Activated naive CD8-positive, alpha-beta T cell treated with anti-CD3 and anti-CD28 coated beads, Interleukin-2, amount 10 ng/mL, durations not matched to agents 7 days and 5 days (primary cell): ENCODE data around the gene FGR. TPM values are rescaled to one million over a fixed set of nuclear protein-coding genes. Genes with fewer than 3 reads are reported as not detected.
A peak's percentile ranks its signal among the peaks of the same experiment; 100 is the strongest.

Experiments
- ATAC-seq: fragments of 150-1000 bp; cut with Tn5 transposase; one replicate; pipeline ENCODE4 v1.10.0; 2021; ENCODE audit warnings: low read depth, moderate library complexity
- POLR2A ChIA-PET: fragments of 350-600 bp; sonication (Branson Sonifier 250); formaldehyde crosslinking; loops from one replicate; lab custom pipeline; 2021; ENCODE audit warnings: antibody characterized with exemption; lab: Charles Lee
- DNase-seq: peaks from one replicate; pipeline ENCODE4 v3.0.0; 2021
- H3K27ac Mint-ChIP-seq: one replicate; pipeline ENCODE4 v1.8.0; 2022; ENCODE audit warnings: mild to moderate bottlenecking, mixed read lengths
- H3K27me3 Mint-ChIP-seq: one replicate; pipeline ENCODE4 v1.8.0; 2022; ENCODE audit warnings: mild to moderate bottlenecking, moderate library complexity, mixed read lengths
- H3K36me3 Mint-ChIP-seq: one replicate; pipeline ENCODE4 v1.8.0; 2021; ENCODE audit warnings: mild to moderate bottlenecking, mixed read lengths
- H3K4me1 Mint-ChIP-seq: one replicate; pipeline ENCODE4 v1.8.0; 2021; ENCODE audit warnings: mixed read lengths
- H3K4me3 Mint-ChIP-seq: one replicate; pipeline ENCODE4 v1.8.0; 2022; ENCODE audit warnings: mild to moderate bottlenecking, moderate library complexity, mixed read lengths
- H3K9me3 Mint-ChIP-seq: one replicate; pipeline ENCODE4 v1.8.0; 2021; ENCODE audit warnings: mixed read lengths
- total RNA-seq, 2 experiments: library from RNA; stranded (reverse); gene quantifications; one replicate each; pipeline ENCODE4 v1.2.3, GENCODE V29; 2021

The FGR gene
- total RNA-seq, 2 experiments from 2014 or later = 4.7 to 6.0 TPM

DNA sequence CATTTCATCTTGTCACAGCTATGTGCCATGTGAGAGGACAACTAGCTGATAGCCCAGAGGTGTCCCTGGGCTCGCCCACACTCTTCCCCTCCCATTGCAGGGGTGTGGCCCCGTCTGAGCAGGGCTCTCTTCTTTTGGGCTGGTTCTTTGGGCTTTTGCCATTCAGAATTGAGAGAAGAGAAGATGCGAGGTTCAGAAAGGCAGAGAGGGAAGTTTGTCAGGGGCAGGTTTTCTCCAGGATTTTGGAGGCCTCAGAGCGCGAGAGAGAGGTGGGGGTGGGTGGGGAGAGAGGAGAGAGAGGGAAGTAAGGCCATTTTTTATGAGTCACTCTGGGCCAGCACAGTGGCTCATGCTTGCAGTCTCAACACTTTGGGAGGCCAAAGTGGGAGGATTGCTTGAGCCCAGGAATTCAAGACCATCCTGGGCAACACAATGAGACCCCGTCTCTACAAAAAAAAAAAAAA lies 31.8 kb upstream of the FGR start:
- no peak overlapping the region for H3K27ac Mint-ChIP-seq
- DNase-seq (no peak), ATAC-seq (no peak)
- POLR2A ChIA-PET = interaction anchor here (0.5 to 5.4 kb wide), 4 partner anchors 59 to 370 kb away, joined by 3 to 71 read pairs (median 6); partner anchors contain the start of gene FAM76A
- H3K27me3 Mint-ChIP-seq = no peaks in the 10 kb centered on the region
- no peaks in the 10 kb centered on the region for H3K9me3 Mint-ChIP-seq
- H3K4me1 Mint-ChIP-seq = peaks cover 36% of the 10 kb centered on the region
- H3K4me3 Mint-ChIP-seq = no peak overlapping the region
- peaks cover 31% of the 10 kb centered on the region for H3K36me3 Mint-ChIP-seq

DNA sequence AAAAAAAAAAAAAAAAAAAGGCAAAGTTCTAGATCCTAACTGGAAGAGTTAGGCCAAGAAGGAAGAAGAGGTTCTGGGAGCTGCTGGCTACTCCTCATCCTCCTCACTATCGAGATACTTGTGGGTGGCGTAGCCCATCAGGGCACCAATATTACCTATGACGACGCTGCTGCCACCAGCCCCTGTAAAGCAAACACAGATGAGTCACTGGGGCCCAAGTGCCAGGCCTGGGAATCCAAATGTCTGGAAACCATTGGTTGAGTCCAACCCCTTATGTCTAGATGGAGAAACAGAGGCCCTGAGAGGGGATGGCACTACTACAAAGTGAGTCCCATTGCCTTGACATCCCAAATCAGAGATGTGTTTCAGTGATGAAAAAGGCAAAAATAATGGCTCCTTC lies 31.3 kb upstream of the FGR start:
- H3K36me3 Mint-ChIP-seq = peaks cover 30% of the 10 kb centered on the region
- H3K4me3 Mint-ChIP-seq = no peak overlapping the region
- DNase-seq = no peak
- no peaks in the 10 kb centered on the region for H3K9me3 Mint-ChIP-seq
- peaks cover 42% of the 10 kb centered on the region for H3K4me1 Mint-ChIP-seq
- H3K27me3 Mint-ChIP-seq = no peaks in the 10 kb centered on the region
- H3K27ac Mint-ChIP-seq = no peak overlapping the region
- POLR2A ChIA-PET = interaction anchor here (0.5 to 5.4 kb wide), 2 partner anchors 58 to 321 kb away, joined by 3 to 71 read pairs; no protein-coding TSS in a partner anchor
- no peak for ATAC-seq

DNA sequence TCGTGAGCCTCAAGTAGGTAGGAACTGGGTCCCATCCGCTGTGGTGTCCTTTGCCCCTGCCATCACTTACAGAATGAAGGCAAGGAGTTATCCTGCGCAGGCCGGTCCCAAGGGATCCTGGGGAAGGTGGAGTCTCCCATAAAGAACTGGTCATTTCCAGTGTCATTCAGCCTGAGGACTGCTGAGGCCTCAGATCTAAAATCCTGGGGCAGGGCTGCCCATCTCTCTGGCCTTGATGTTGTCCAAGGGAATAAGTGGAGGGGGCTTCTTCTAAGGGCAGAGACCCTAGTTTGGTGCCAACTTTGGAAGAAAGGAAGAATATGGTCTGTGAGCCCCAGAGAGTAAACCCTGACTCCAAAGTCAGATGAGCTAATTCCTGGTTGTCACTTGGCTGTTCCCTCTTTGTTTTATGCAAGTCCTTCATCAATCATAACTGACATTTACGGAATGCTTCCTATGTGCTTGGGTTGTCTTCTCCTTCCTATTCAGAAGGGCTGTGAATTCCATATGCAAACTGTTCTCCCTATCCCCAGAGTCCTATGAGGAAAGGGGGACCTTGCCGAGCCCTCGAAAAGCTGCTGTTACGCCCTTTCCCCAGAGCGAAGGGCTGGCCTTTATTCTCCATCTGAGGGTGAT lies 30.1 kb upstream of the FGR start:
- Mint-ChIP-seq H3K27me3 (no peaks in the 10 kb centered on the region), H3K36me3 (peaks cover 28% of the 10 kb centered on the region), H3K4me3 (no peak overlapping the region), H3K27ac (peak overlapping the region; percentile 26), H3K9me3 (no peaks in the 10 kb centered on the region), H3K4me1 (peaks cover 46% of the 10 kb centered on the region)
- DNase-seq (no peak), ATAC-seq (no peak)
- POLR2A ChIA-PET = interaction anchor here (1.0 to 5.4 kb wide), 2 partner anchors 47 to 57 kb away, joined by 3 to 71 read pairs; no protein-coding TSS in a partner anchor

DNA sequence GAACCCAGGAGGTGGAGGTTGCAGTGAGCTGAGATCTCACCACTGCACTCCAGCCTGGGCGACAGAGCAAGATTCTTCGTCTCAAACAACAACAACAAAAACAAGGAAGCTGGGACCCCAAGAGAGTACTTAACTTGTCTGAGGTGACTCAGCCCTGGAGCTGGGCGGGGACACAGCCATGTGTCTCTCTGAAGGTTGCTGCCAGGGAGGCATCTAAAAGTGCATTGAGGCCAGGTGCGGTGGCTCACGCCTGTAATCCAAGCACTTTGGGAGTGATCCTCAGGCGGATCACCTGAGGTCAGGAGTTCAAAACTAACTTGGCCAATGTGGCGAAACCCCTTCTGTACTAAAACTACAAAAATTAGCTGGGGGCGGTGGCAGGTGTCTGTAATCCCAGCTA lies 29.3 kb upstream of the FGR start:
- no peak overlapping the region for H3K27ac Mint-ChIP-seq
- peaks cover 28% of the 10 kb centered on the region for H3K36me3 Mint-ChIP-seq
- DNase-seq (no peak), ATAC-seq (no peak)
- H3K27me3 Mint-ChIP-seq = no peaks in the 10 kb centered on the region
- no peak overlapping the region for H3K4me3 Mint-ChIP-seq
- POLR2A ChIA-PET = interaction anchor here (1.0 to 5.4 kb wide), 4 partner anchors 35 to 261 kb away, joined by 3 to 71 read pairs (median 8); no protein-coding TSS in a partner anchor
- H3K9me3 Mint-ChIP-seq = no peaks in the 10 kb centered on the region
- peaks cover 46% of the 10 kb centered on the region for H3K4me1 Mint-ChIP-seq

DNA sequence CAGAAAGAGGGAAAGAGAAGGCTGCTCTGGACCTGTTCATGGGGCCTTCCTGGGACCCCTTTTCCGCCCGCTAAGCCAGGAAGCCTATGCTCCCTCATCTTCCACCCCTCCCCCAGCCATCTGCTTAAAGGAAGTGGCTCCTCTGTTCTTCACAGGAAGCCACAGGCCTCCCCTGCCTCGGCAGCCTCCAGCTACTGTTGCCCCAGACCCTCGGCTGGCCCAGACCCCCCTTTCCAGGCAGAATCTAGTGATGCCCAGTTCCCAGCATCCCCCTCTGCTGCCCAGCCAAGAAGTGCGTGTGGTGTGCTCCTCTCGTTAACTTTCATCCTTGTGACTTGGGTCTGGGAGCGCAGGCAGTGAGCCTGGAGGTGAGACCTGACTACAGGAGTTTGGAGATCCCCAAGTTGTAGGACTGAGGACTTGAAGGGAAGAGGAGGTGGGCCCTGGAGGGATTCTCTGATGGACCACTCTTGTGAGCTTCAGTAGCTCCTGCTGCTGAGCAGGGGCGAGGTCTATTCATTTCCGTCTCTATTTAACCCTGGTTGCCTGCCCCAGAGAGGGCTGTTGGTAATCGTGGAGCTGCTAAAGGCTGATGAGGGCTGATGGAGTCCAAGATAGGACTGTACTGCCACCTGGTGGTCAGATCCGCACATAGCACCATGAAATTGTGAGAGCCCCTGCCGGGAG lies 27.9 kb upstream of the FGR start:
- DNase-seq (peak; percentile 88), ATAC-seq (peak; percentile 88)
- POLR2A ChIA-PET = interaction anchor here (0.7 to 5.4 kb wide), 22 partner anchors 9 to 340 kb away, joined by 3 to 71 read pairs (median 5); partner anchors contain the start of genes AHDC1, FAM76A, IFI6 and STX12
- no peaks in the 10 kb centered on the region for H3K9me3 Mint-ChIP-seq
- H3K27ac Mint-ChIP-seq = peak overlapping the region; percentile 98
- H3K27me3 Mint-ChIP-seq = no peaks in the 10 kb centered on the region
- H3K4me3 Mint-ChIP-seq = peak overlapping the region; percentile 72
- peaks cover 19% of the 10 kb centered on the region for H3K36me3 Mint-ChIP-seq
- peaks cover 50% of the 10 kb centered on the region for H3K4me1 Mint-ChIP-seq

DNA sequence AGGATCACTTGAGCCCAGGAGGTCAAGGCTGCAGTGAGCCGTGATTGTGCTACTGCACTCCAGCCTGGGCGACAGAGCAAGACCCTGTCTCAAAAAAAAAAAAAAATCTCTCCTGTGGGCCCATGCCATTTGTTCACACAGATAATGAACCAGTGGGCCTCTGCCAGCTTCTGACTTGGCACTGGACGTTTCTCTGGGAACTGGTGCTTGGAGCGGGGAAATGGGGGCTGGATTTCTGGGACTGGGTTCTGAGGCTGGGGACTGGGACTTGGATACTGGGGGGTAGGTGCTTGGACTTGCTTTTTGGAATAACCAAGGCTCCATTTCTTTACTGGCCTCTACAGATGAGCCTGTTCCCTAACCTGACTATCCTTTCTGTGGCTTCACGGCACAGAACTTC lies 27.3 kb upstream of the FGR start:
- Mint-ChIP-seq H3K4me1 (peaks cover 46% of the 10 kb centered on the region), H3K36me3 (peaks cover 13% of the 10 kb centered on the region), H3K27me3 (no peaks in the 10 kb centered on the region), H3K4me3 (peak overlapping the region; percentile 72), H3K9me3 (no peaks in the 10 kb centered on the region), H3K27ac (peak overlapping the region; percentile 98)
- peak; percentile 1 for ATAC-seq
- no peak for DNase-seq
- POLR2A ChIA-PET = interaction anchor here (0.6 to 5.4 kb wide), 21 partner anchors 10 to 339 kb away, joined by 3 to 71 read pairs (median 6); partner anchors contain the start of genes AHDC1, FAM76A, IFI6 and STX12

DNA sequence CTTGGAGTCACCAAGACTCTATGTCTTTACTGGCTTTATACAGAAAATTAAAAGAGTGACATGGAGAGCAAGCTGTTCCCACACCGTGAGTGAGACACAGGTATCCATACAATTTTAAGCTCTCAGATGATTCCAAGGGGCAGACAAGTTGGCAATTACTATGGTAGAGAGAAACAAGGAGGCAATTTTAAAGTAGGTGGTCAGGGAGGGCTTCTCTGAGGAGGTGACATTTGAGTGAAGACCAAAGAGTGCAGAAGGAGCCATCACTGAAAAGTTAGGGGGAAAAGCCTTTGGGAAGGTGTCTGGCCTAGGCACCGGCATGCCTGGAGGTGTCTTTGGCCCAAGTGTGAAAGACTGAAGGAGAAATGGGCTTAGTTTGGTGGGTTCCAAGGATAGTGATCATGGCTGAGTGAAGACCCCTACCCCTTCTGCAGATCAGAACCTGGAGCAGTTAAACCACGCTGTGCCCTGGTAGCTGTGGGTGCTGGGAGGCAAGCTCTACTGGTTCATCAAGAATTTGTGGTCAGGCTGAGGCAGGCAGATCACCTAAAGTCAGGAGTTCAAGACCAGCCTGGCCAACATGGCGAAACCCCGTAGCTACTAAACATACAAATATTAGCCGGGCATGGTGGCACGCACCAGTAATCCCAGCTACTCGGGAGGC lies 26.6 kb upstream of the FGR start:
- Mint-ChIP-seq H3K27me3 (no peaks in the 10 kb centered on the region), H3K4me1 (peaks cover 45% of the 10 kb centered on the region), H3K27ac (peak overlapping the region; percentile 93), H3K4me3 (peak overlapping the region; percentile 55), H3K9me3 (no peaks in the 10 kb centered on the region), H3K36me3 (peaks cover 9% of the 10 kb centered on the region)
- ATAC-seq = no peak
- no peak for DNase-seq
- POLR2A ChIA-PET = interaction anchor here (0.6 to 5.4 kb wide), 10 partner anchors 10 to 241 kb away, joined by 3 to 71 read pairs (median 8); partner anchors contain the start of genes AHDC1, FAM76A and IFI6

DNA sequence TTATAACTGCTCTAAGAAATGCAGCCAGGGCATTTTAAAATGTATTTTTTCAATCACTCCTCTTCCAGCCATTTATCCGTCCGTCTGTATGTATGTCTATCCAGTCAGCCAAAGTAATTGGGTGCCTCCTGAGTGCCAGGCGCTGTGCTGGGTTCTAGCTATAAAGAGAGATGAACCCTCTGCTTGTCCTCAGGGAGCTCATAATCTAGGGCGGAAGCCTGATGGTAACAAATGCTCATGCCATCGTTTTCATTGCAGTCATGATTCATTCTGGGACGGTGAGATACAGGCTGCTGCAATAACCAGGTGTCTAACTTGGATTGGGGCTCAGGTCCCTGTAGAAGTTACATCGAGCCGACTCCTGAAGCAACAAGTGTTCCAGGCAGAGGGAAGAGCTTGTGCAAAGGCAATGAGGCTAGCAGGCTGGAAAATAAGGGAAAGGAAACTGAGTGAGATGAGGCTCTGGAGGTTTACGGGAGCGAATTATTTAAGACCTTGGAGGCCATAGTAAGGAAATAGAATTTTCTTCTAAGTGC lies 25.4 kb upstream of the FGR start:
- no peak for ATAC-seq
- Mint-ChIP-seq H3K4me3 (peak overlapping the region; percentile 90), H3K36me3 (peaks cover 3% of the 10 kb centered on the region), H3K27ac (peak overlapping the region; percentile 93), H3K4me1 (peaks cover 47% of the 10 kb centered on the region), H3K27me3 (no peaks in the 10 kb centered on the region), H3K9me3 (no peaks in the 10 kb centered on the region)
- POLR2A ChIA-PET = interaction anchor here (0.6 to 2.9 kb wide), 4 partner anchors 9 to 170 kb away, joined by 3 to 24 read pairs (median 5); partner anchors contain the start of gene IFI6
- no peak for DNase-seq

DNA sequence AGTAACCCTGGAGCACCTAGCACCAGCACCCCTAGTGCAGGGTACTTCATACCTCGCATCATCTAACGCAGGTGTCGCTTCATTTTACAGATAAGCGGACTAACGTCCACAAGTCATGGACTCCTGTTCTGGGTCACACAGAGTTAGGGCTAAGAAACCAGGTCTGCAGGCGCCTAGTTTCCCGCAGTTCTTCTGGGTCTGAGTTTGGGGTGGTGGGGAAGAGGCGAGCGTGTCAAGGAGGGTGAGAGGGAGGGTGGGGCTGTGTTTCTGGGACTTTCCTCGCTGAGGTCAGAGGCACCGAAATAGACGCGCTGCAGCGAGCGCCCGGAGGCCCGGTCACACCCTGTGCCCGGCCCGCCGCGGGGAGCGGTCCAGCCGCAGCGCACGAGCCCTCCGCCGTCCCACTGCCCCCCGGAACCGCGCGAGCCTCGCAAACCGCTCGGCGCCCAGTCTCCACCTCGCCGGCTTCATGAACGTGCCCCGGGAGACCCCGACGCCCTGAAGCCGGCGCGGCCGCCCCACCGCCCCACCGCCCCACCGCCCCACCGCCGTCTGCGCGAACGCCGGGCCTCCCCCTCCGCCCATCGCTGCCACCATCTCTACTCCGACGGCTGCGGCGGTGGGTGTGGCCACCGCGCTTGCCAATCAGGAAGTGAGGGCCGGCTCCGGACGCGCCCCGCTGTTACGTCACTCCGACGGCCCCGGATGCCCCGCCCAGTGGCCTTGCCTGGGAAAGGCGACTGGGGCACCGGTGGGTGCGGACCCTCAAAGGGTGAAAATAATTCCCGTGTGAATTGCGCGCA lies 24.7 kb upstream of the FGR start:
- ATAC-seq (peak; percentile 65), DNase-seq (peak; percentile 92)
- Mint-ChIP-seq H3K9me3 (no peaks in the 10 kb centered on the region), H3K36me3 (no peaks in the 10 kb centered on the region), H3K4me3 (peak overlapping the region; percentile 90), H3K27ac (peak overlapping the region; percentile 93), H3K4me1 (peaks cover 46% of the 10 kb centered on the region), H3K27me3 (no peaks in the 10 kb centered on the region)
- POLR2A ChIA-PET = interaction anchor here (0.6 to 1.1 kb wide), 3 partner anchors 10 to 45 kb away, joined by 3 to 7 read pairs (median 3); no protein-coding TSS in a partner anchor

DNA sequence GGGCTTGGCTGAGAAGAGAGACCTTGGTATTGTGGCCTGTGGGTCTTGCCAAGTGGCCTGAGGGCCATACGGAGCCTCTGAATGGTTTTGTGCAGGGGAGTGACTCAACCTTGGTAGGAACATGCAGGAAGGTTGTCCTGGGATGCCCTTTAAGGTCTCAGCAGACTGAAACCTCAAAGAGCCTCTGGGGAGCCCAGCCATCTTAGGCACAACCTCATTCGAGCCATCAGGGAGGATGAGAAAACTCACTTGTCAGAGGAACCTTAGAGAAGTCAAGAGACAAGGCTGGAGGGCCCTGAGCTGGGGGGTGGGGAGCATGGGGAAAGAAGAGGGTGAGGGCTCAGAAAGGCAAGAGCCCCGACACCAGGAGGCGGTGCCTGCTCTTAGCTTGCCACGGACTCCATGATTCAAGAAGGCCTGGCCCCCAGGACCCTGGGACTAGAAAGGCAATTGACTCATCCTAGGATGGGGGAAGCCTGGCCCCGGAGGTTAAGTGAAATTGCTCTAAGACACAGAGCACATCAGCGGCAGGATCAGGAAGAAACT lies 24.0 kb upstream of the FGR start:
- Mint-ChIP-seq H3K36me3 (no peaks in the 10 kb centered on the region), H3K27me3 (no peaks in the 10 kb centered on the region), H3K9me3 (no peaks in the 10 kb centered on the region), H3K27ac (peak overlapping the region; percentile 85), H3K4me1 (peaks cover 45% of the 10 kb centered on the region), H3K4me3 (peak overlapping the region; percentile 83)
- POLR2A ChIA-PET = interaction anchor here (1.1 kb wide), 1 partner anchor 45 kb away, joined by 3 read pairs; no protein-coding TSS in a partner anchor
- ATAC-seq = no peak
- DNase-seq = peak; percentile 49

DNA sequence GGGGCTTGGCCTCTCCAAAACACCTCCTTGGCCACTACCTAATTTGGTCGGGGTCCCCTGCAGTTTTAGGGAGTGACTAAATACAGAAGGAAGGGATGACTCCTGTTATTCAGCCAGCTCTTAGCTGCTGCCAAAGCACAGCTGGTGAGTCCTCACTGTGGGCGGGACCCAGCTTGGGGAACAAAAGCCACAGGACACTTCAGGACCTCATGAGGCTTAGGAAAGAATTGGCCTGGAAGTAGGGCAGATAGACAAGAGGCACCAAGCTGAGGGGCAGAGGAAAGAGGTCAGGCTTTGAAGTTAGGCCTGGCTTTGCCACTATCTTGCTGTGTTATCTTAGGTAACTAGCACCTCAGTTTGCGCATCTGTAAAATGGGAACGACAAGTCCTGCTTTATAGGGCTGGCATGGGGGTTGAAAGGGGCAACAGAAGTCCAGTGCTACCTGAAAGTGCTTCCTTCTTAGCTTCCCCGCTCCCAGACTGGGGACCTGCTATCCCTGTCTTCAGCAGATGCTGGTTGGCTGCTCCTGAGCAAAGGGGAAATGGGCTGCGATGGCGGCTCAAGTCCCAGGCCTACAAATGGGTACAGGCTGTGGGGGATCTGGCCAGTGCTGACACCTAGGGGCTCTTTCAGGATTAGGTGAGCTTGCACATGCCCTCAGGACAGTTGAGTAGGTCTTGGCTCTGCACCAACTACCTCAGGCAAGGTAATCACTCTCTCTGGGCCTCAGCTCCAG lies 21.3 kb upstream of the FGR start:
- no peaks in the 10 kb centered on the region for H3K36me3 Mint-ChIP-seq
- ATAC-seq (no peak), DNase-seq (no peak)
- H3K27ac Mint-ChIP-seq = no peak overlapping the region
- H3K9me3 Mint-ChIP-seq = no peaks in the 10 kb centered on the region
- no peaks in the 10 kb centered on the region for H3K27me3 Mint-ChIP-seq
- H3K4me3 Mint-ChIP-seq = no peak overlapping the region
- POLR2A ChIA-PET = no interaction called here
- peaks cover 27% of the 10 kb centered on the region for H3K4me1 Mint-ChIP-seq
